H1 (cell line): ENCODE data around the gene GRIA3.

Experiments used
- GABPA ChIP-seq: IDR thresholded peaks from 2 replicates; pipeline ENCODE4 v1.6.1; 2011; ENCODE audit warnings: mild to moderate bottlenecking, low read length, moderate library complexity, borderline replicate concordance; ENCODE audit not compliant: insufficient read depth
- KDM5A ChIP-seq: fragments of 200-600 bp; IDR thresholded peaks from 2 replicates; pipeline ENCODE4 v1.7.1; 2012; ENCODE audit warnings: mild to moderate bottlenecking, low read length, inconsistent platforms, mixed read lengths
- TF ChIP-seq, protein P1 (sequence below), 3 experiments: IDR thresholded peaks; 1 replicate in 2 of 3; 2 replicates in 1 of 3; pipeline versions ENCODE4 v1.5.1 to v1.6.1; 2011; ENCODE audit warnings: low read length in 3 of 3, mild to moderate bottlenecking in 3 of 3, inconsistent platforms in 2 of 3, low read depth in 1 of 3, moderate library complexity in 1 of 3; ENCODE audit not compliant: insufficient read depth in 1 of 3; ENCODE audit errors: control extremely low read depth in 1 of 3

DNA sequence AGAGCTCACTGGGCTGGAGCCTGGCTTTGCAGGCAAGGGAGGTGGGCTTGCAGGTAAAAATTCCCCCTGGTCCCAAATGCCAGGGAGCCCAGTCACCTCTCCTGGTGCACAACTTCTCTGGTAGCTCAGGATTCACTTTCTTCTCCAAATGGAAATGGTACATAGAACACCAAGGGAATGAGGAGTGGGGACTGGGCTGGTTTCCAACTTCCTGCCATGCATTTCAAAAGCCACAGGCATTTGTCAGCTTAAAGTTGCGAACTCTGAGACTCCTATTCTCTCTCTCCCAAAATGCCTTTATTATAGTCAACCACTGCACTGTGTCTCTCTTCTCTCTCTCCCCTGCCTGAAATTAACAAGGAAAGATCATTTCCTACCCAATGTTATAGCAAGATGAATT, 177.3 kb downstream of the GRIA3 start:
- TF ChIP-seq KDM5A (no peak), GABPA (no peak)
- TF ChIP-seq, protein P1, sequence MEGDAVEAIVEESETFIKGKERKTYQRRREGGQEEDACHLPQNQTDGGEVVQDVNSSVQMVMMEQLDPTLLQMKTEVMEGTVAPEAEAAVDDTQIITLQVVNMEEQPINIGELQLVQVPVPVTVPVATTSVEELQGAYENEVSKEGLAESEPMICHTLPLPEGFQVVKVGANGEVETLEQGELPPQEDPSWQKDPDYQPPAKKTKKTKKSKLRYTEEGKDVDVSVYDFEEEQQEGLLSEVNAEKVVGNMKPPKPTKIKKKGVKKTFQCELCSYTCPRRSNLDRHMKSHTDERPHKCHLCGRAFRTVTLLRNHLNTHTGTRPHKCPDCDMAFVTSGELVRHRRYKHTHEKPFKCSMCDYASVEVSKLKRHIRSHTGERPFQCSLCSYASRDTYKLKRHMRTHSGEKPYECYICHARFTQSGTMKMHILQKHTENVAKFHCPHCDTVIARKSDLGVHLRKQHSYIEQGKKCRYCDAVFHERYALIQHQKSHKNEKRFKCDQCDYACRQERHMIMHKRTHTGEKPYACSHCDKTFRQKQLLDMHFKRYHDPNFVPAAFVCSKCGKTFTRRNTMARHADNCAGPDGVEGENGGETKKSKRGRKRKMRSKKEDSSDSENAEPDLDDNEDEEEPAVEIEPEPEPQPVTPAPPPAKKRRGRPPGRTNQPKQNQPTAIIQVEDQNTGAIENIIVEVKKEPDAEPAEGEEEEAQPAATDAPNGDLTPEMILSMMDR (IDR thresholded peaks at IDR 0.05; ENCODE audit: control extremely low read depth in 1 of 3, insufficient read depth in 1 of 3, low read depth in 1 of 3, low read length in 3 of 3): no peak
